HG03432 (cell line): ENCODE results near the gene ANO4.

Experiments
- ATAC-seq: cut with Tn5 transposase; IDR thresholded peaks from one replicate; pipeline ENCODE4 v1.9.1; 2021; ENCODE audit warnings: mild to moderate bottlenecking, moderate library complexity; ENCODE audit not compliant: unreplicated experiment

The ANO4 gene

GRCh38 chr12:101173197-101173749, 378.7 kb downstream of the ANO4 start:
- ATAC-seq: no peak

- no peak for ATAC-seq
Observed at GRCh38 chr12:101174541-101174940, 380.0 kb downstream of the ANO4 start.
